SHP77 treated with DMSO at 0.1 percent for 48 hours (cell line): Measurements from ENCODE around the gene LGALS1.
"Not testable (repeated sequence)": the region's sequence is repeated elsewhere in the genome, so short reads cannot be mapped to it uniquely, and the experiment has no call there.

Source experiments
- DNase-seq: peaks from one replicate; lab custom pipeline; 2025; lab: John Stamatoyannopoulos, UW

The LGALS1 gene

GRCh38 chr22:37639070-37639760 is 36.2 kb upstream of the LGALS1 start, which contains the start of gene SH3BP1:
Gene SH3BP1, plus strand, starts transcription at chr22:37639669. Its CDS starts 119 bp downstream, at chr22:37639788.
- no peak for DNase-seq

- DNase-seq: no peak
Observed at GRCh38 chr22:37639771-37640590, 35.5 kb upstream of the LGALS1 start.

- DNase-seq: no peak
Observed at GRCh38 chr22:37640591-37641560, 34.6 kb upstream of the LGALS1 start.

GRCh38 chr22:37641561-37641949 is 33.9 kb upstream of the LGALS1 start:
- no peak for DNase-seq

- peak; percentile 29 for DNase-seq
Observed at GRCh38 chr22:37643225-37643847, 32.1 kb upstream of the LGALS1 start.

DNA sequence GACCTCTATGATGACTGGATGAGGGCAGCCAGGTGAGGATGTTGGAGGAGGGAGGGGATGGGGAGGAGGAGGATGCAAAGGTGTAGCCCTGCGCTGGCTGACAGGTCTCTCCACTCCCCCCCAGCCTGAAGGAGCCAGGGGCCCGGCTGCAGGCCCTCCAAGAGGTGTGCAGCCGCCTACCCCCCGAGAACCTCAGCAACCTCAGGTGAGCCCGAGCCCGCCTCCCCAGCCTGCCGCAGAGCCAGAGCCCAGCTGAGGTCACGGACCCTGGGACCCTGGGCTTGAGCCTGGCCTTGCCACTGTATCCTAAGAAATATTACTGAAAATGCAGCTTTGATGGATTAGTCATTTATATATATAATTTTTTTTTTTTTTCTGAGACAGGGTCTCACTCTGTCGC is 28.1 kb upstream of the LGALS1 start:
- DNase-seq: no peak

DNA sequence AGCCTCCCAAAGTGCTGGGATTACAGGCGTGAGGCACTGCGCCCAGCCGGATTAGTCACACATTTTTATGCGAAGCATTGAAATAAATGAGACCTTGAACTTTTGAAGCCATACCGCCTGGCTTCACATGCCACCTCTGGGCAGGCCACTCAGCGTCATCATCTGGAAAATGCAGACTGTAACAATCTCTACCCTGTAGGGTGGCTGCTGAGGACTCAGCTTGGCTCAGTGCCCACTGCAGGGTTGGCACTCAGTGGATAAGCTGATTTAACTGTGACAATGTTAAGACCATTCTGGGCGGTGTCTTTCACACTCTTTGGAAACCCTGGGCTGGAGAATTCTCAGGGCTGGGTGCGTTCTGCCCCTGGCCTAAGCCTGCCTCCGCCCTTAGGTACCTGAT is 27.5 kb upstream of the LGALS1 start:
- no peak for DNase-seq

DNA sequence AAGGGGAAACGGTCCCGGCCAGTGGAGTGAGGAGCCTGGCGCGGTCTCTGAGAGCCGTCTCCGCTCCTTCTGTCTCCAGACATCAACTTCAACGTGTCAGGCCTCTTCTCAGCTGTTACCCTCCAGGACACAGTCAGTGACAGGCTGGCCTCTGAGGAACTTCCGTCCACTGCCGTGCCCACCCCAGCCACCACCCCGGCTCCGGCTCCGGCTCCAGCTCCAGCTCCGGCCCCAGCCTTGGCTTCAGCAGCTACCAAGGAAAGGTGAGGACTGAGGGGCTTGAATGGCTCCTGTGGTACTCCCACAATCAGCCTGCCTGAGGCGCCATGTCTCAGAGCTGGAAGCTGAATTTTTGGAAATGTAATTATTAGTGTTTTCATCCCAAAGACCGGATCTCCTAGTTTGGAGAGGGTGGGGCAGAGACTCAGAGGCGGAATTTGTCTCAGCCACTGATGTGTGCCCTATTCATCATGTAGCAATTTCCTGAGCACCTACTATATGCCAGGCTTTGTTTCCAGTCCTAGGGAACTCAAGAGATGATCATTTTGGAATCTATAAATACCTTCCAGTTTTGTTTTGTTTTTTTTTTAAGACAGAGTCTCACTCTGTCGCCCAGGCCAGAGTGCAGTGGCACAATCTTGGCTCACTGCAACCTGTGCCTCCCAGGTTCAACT is 24.8 kb upstream of the LGALS1 start:
- DNase-seq: no peak

- DNase-seq: no peak
Observed at GRCh38 chr22:37654563-37655251, 20.7 kb upstream of the LGALS1 start.

- no peak for DNase-seq
Observed at GRCh38 chr22:37655252-37655563, 20.2 kb upstream of the LGALS1 start.

DNA sequence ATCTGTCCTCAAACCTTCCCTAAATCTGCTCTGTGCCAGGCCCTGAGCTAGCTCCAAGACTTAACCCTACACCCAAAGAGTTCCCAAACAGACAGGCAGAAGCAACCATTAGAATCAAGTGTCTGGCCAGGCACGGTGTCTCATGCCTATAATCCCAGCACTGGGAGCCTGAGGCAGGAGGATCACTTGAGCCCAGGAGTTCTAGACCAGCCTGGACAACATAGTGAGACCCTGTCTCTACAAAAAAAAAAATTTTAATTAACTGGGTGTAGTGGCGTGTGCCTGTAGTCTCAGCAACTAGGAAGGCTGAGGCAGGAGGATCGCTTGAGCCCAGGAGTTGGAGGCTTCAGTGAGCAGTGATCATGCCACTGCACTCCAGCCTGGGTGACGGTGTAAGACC is 18.9 kb upstream of the LGALS1 start:
- not testable (repeated sequence) for DNase-seq

- DNase-seq: no peak
Observed at GRCh38 chr22:37657590-37658132, 17.8 kb upstream of the LGALS1 start.

GRCh38 chr22:37658133-37659065 is 17.0 kb upstream of the LGALS1 start, which contains the start of gene PDXP:
Gene PDXP, plus strand, starts transcription at chr22:37658723. Its CDS starts 60 bp downstream, at chr22:37658783.
- DNase-seq: peak; percentile 99

DNA sequence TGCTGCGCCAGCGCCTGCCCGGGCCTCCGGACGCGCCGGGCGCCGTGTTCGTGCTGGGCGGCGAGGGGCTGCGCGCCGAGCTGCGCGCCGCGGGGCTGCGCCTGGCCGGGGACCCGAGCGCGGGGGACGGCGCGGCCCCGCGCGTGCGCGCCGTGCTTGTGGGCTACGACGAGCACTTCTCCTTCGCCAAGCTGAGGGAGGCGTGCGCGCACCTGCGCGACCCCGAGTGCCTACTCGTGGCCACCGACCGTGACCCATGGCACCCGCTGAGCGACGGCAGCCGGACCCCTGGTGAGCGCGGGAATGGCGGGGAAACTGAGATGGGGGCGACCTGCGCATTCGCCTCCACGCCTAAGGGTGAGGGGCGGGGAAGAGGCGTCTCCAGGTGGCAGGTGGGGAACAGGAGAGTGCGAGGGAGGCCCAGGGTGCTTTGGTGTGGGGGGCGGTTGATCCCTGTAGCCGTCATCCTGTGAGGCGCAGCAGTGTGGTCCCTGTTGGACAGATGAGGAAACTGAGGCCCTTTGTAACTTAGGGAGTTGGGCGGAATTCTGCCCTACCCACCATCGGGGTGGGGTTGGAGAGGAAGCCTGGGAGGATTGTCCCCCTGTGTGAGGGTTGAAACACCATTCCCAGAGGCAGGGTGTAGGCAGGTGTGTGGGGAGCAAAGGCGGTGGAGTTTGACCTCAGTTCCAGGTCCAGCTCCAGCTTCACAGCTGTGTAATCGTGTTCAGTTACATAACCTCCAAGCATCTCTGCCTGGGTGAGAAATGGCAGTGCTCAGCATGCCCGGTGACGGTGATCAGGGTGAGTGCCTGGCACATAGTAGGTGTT is 16.2 kb upstream of the LGALS1 start:
- no peak for DNase-seq

GRCh38 chr22:37659897-37660708 is 15.3 kb upstream of the LGALS1 start:
- DNase-seq: no peak

- no peak for DNase-seq
Observed at GRCh38 chr22:37660709-37661045, 14.8 kb upstream of the LGALS1 start.

GRCh38 chr22:37661160-37661924 is 14.1 kb upstream of the LGALS1 start:
- DNase-seq: peak; percentile 65
